Adipocyte (in vitro differentiated cells): Measurements from ENCODE around the gene TMTC4.
"Not testable (repeated sequence)": the region's sequence is repeated elsewhere in the genome, so short reads cannot be mapped to it uniquely, and the experiment has no call there.

ENCODE experiments used
- DNase-seq: peaks from one replicate; pipeline ENCODE4 v3.0.0-alpha.2; 2015; ENCODE audit warnings: low read depth
- H3K27me3 ChIP-seq: replicated peaks from 2 replicates; pipeline ENCODE4 v1.7.0; 2013; ENCODE audit warnings: mild to moderate bottlenecking, low read length, moderate library complexity; ENCODE audit not compliant: control insufficient read depth, insufficient read depth
- H3K36me3 ChIP-seq: 2 replicates; pipeline ENCODE4 v1.7.0; 2013; ENCODE audit warnings: low read length, mild to moderate bottlenecking, moderate library complexity; ENCODE audit not compliant: control insufficient read depth, insufficient read depth, severe bottlenecking
- H3K4me1 ChIP-seq: 2 replicates; pipeline ENCODE4 v1.7.0; 2013; ENCODE audit warnings: mild to moderate bottlenecking, low read length, moderate library complexity; ENCODE audit not compliant: control insufficient read depth, insufficient read depth
- H3K4me3 ChIP-seq: 2 replicates; pipeline ENCODE4 v1.7.0; 2013; ENCODE audit warnings: mild to moderate bottlenecking, low read length, moderate library complexity
- H3K9ac ChIP-seq: 2 replicates; pipeline ENCODE4 v1.7.0; 2013; ENCODE audit warnings: mild to moderate bottlenecking, low read length, moderate library complexity
- H3K9me3 ChIP-seq: 2 replicates; pipeline ENCODE4 v1.7.0; 2013; ENCODE audit warnings: mild to moderate bottlenecking, low read length, moderate library complexity; ENCODE audit not compliant: control insufficient read depth

TMTC4 gene

GRCh38 chr13:100674572-100674871 is at the start of gene TMTC4:
Gene TMTC4, minus strand, starts transcription at chr13:100674795. Its CDS starts 4,433 bp downstream, at chr13:100670362.
- Histone ChIP-seq H3K27me3 (no peaks in the 10 kb centered on the region), H3K9ac (peak within 1 kb of the TSS; percentile 81), H3K9me3 (no peaks in the 10 kb centered on the region), H3K4me1 (peaks cover 7% of the 10 kb centered on the region), H3K4me3 (peak within 1 kb of the TSS; percentile 84), H3K36me3 (peaks cover 4% of the 10 kb centered on the region)
- DNase-seq: no peak

- peaks cover 13% of the 10 kb centered on the region for H3K27me3 ChIP-seq
- no peak for DNase-seq
These were observed 47.9 kb upstream of the TMTC4 start for GRCh38 chr13:100722517-100722916.

GRCh38 chr13:100721885-100722512 is 47.4 kb upstream of the TMTC4 start:
- DNase-seq: peak; percentile 79
- Histone ChIP-seq H3K4me3 (no peak overlapping the region), H3K9me3 (no peaks in the 10 kb centered on the region), H3K36me3 (no peaks in the 10 kb centered on the region), H3K9ac (no peak overlapping the region), H3K4me1 (no peaks in the 10 kb centered on the region), H3K27me3 (peaks cover 15% of the 10 kb centered on the region)

More at GRCh38 chr13:100722517-100722916, 47.9 kb upstream of the TMTC4 start:
- Histone ChIP-seq H3K9me3 (no peaks in the 10 kb centered on the region), H3K36me3 (no peaks in the 10 kb centered on the region), H3K4me3 (no peak overlapping the region), H3K4me1 (no peaks in the 10 kb centered on the region), H3K9ac (no peak overlapping the region)

GRCh38 chr13:100715604-100716003 is 41.0 kb upstream of the TMTC4 start:
- Histone ChIP-seq H3K36me3 (no peaks in the 10 kb centered on the region), H3K4me3 (no peak overlapping the region), H3K9me3 (no peaks in the 10 kb centered on the region), H3K9ac (no peak overlapping the region), H3K27me3 (peaks cover 18% of the 10 kb centered on the region), H3K4me1 (no peaks in the 10 kb centered on the region)
- DNase-seq: no peak

- Histone ChIP-seq H3K9me3 (no peaks in the 10 kb centered on the region), H3K36me3 (no peaks in the 10 kb centered on the region), H3K4me1 (no peaks in the 10 kb centered on the region), H3K9ac (no peak overlapping the region), H3K27me3 (peaks cover 12% of the 10 kb centered on the region), H3K4me3 (no peak overlapping the region)
- DNase-seq: no peak
These were observed 39.9 kb upstream of the TMTC4 start for GRCh38 chr13:100714478-100714877.

GRCh38 chr13:100710176-100710575 is 35.6 kb upstream of the TMTC4 start:
- H3K36me3 ChIP-seq: no peaks in the 10 kb centered on the region
- no peaks in the 10 kb centered on the region for H3K9me3 ChIP-seq
- peaks cover 17% of the 10 kb centered on the region for H3K27me3 ChIP-seq
- H3K9ac ChIP-seq: no peak overlapping the region
- no peaks in the 10 kb centered on the region for H3K4me1 ChIP-seq
- no peak overlapping the region for H3K4me3 ChIP-seq
- DNase-seq: no peak

GRCh38 chr13:100707818-100708740 is 33.5 kb upstream of the TMTC4 start:
- no peaks in the 10 kb centered on the region for H3K4me1 ChIP-seq
- no peaks in the 10 kb centered on the region for H3K36me3 ChIP-seq
- no peak for DNase-seq
- no peak overlapping the region for H3K9ac ChIP-seq
- no peak overlapping the region for H3K4me3 ChIP-seq
- peaks cover 17% of the 10 kb centered on the region for H3K27me3 ChIP-seq
- no peaks in the 10 kb centered on the region for H3K9me3 ChIP-seq

- H3K9me3 ChIP-seq, DNase-seq, H3K4me1 ChIP-seq, H3K4me3 ChIP-seq, H3K27me3 ChIP-seq, H3K9ac ChIP-seq, H3K36me3 ChIP-seq: not testable (repeated sequence)
These were observed 23.7 kb upstream of the TMTC4 start for GRCh38 chr13:100698331-100698730.

GRCh38 chr13:100695509-100695773 is 20.8 kb upstream of the TMTC4 start:
- Histone ChIP-seq H3K4me1 (no peaks in the 10 kb centered on the region), H3K27me3 (no peaks in the 10 kb centered on the region), H3K4me3 (no peak overlapping the region), H3K9ac (no peak overlapping the region), H3K36me3 (no peaks in the 10 kb centered on the region), H3K9me3 (no peaks in the 10 kb centered on the region)
- DNase-seq: no peak

- H3K4me3 ChIP-seq: no peak overlapping the region
- H3K36me3 ChIP-seq: no peaks in the 10 kb centered on the region
- H3K4me1 ChIP-seq: no peaks in the 10 kb centered on the region
- H3K9ac ChIP-seq: no peak overlapping the region
- peaks cover under 1% of the 10 kb centered on the region for H3K9me3 ChIP-seq
- H3K27me3 ChIP-seq: no peaks in the 10 kb centered on the region
- peak; percentile 48 for DNase-seq
These were observed 20.3 kb upstream of the TMTC4 start for GRCh38 chr13:100694722-100695508.

GRCh38 chr13:100689191-100689590 is 14.6 kb upstream of the TMTC4 start:
- Histone ChIP-seq H3K4me1 (no peaks in the 10 kb centered on the region), H3K9ac (no peak overlapping the region), H3K9me3 (peaks cover 16% of the 10 kb centered on the region), H3K27me3 (no peaks in the 10 kb centered on the region), H3K36me3 (no peaks in the 10 kb centered on the region), H3K4me3 (no peak overlapping the region)
- no peak for DNase-seq
